Activated T-helper 17 cell treated with anti-CD3 and anti-CD28 coated beads, Interleukin-2, amount 50 U/mL, for 72 hours (primary cell): ENCODE measurements around the gene CNN3. TPM values are rescaled to one million over a fixed set of nuclear protein-coding genes. Genes with fewer than 3 reads are reported as not detected.
"Not testable (repeated sequence)": the region's sequence is repeated elsewhere in the genome, so short reads cannot be mapped to it uniquely, and the experiment has no call there.

Experiments used
- ATAC-seq: fragments of 150-1000 bp; cut with Tn5 transposase; replicated peaks from 2 replicates; pipeline ENCODE4 v1.10.0; 2021; ENCODE audit warnings: mild to moderate bottlenecking, moderate library complexity
- H3K27ac Mint-ChIP-seq: one replicate; pipeline ENCODE4 v1.8.0; 2022; ENCODE audit warnings: mixed read lengths
- H3K27me3 Mint-ChIP-seq: one replicate; pipeline ENCODE4 v1.8.0; 2022; ENCODE audit warnings: mixed read lengths
- H3K36me3 Mint-ChIP-seq: one replicate; pipeline ENCODE4 v1.8.0; 2022; ENCODE audit warnings: low read depth, mild to moderate bottlenecking, mixed read lengths
- H3K4me1 Mint-ChIP-seq: one replicate; pipeline ENCODE4 v1.8.0; 2022; ENCODE audit warnings: mixed read lengths
- H3K4me3 Mint-ChIP-seq: one replicate; pipeline ENCODE4 v1.8.0; 2022; ENCODE audit warnings: mild to moderate bottlenecking, mixed read lengths
- H3K9me3 Mint-ChIP-seq: one replicate; pipeline ENCODE4 v1.8.0; 2022; ENCODE audit warnings: mixed read lengths
- total RNA-seq, 2 donors: library from RNA; stranded (reverse); gene quantifications; one replicate each; pipeline ENCODE4 v1.2.3, GENCODE V29; 2022

CNN3 gene
- total RNA-seq, 2 donors from 2014 or later = 0.24 to 0.93 TPM

GRCh38 chr1:94954263-94955220 is 27.6 kb upstream of the CNN3 start:
- no peaks in the 10 kb centered on the region for H3K27me3 Mint-ChIP-seq
- ATAC-seq = no peak
- no peak overlapping the region for H3K4me3 Mint-ChIP-seq
- no peaks in the 10 kb centered on the region for H3K36me3 Mint-ChIP-seq
- H3K27ac Mint-ChIP-seq = no peak overlapping the region
- no peaks in the 10 kb centered on the region for H3K4me1 Mint-ChIP-seq
- H3K9me3 Mint-ChIP-seq = no peaks in the 10 kb centered on the region

GRCh38 chr1:94953746-94954145 is 26.8 kb upstream of the CNN3 start:
- no peak for ATAC-seq
- Mint-ChIP-seq H3K4me3 (no peak overlapping the region), H3K4me1 (no peaks in the 10 kb centered on the region), H3K27ac (no peak overlapping the region), H3K36me3 (no peaks in the 10 kb centered on the region), H3K27me3 (no peaks in the 10 kb centered on the region), H3K9me3 (no peaks in the 10 kb centered on the region)

GRCh38 chr1:94953107-94953506 is 26.2 kb upstream of the CNN3 start:
- no peaks in the 10 kb centered on the region for H3K4me1 Mint-ChIP-seq
- no peak overlapping the region for H3K27ac Mint-ChIP-seq
- no peaks in the 10 kb centered on the region for H3K36me3 Mint-ChIP-seq
- H3K27me3 Mint-ChIP-seq = no peaks in the 10 kb centered on the region
- ATAC-seq = no peak
- no peak overlapping the region for H3K4me3 Mint-ChIP-seq
- no peaks in the 10 kb centered on the region for H3K9me3 Mint-ChIP-seq

- H3K4me1 Mint-ChIP-seq = no peaks in the 10 kb centered on the region
- no peaks in the 10 kb centered on the region for H3K27me3 Mint-ChIP-seq
- no peak for ATAC-seq
- H3K36me3 Mint-ChIP-seq = no peaks in the 10 kb centered on the region
- H3K4me3 Mint-ChIP-seq = no peak overlapping the region
- H3K9me3 Mint-ChIP-seq = no peaks in the 10 kb centered on the region
- no peak overlapping the region for H3K27ac Mint-ChIP-seq
Measured at GRCh38 chr1:94952539-94952938, 25.6 kb upstream of the CNN3 start.

GRCh38 chr1:94951509-94952208 is 24.7 kb upstream of the CNN3 start:
- H3K4me1 Mint-ChIP-seq = no peaks in the 10 kb centered on the region
- H3K4me3 Mint-ChIP-seq = no peak overlapping the region
- no peaks in the 10 kb centered on the region for H3K36me3 Mint-ChIP-seq

GRCh38 chr1:94951046-94951445 is 24.1 kb upstream of the CNN3 start:
- Mint-ChIP-seq H3K9me3 (no peaks in the 10 kb centered on the region), H3K4me1 (no peaks in the 10 kb centered on the region), H3K27me3 (no peaks in the 10 kb centered on the region)

More at GRCh38 chr1:94951509-94952208, 24.7 kb upstream of the CNN3 start:
- Mint-ChIP-seq H3K9me3 (no peaks in the 10 kb centered on the region), H3K27ac (no peak overlapping the region), H3K27me3 (no peaks in the 10 kb centered on the region)
- ATAC-seq = no peak

GRCh38 chr1:94949681-94950661 is 23.1 kb upstream of the CNN3 start:
- Mint-ChIP-seq H3K27me3 (peaks cover 4% of the 10 kb centered on the region), H3K9me3 (no peaks in the 10 kb centered on the region), H3K4me3 (no peak overlapping the region), H3K36me3 (no peaks in the 10 kb centered on the region), H3K27ac (no peak overlapping the region), H3K4me1 (no peaks in the 10 kb centered on the region)
- ATAC-seq = no peak

More at GRCh38 chr1:94951046-94951445, 24.1 kb upstream of the CNN3 start:
- Mint-ChIP-seq H3K36me3 (no peaks in the 10 kb centered on the region), H3K27ac (no peak overlapping the region), H3K4me3 (no peak overlapping the region)
- ATAC-seq = no peak

GRCh38 chr1:94947437-94947836 is 20.5 kb upstream of the CNN3 start:
- H3K9me3 Mint-ChIP-seq = no peaks in the 10 kb centered on the region
- H3K27ac Mint-ChIP-seq = no peak overlapping the region
- no peaks in the 10 kb centered on the region for H3K36me3 Mint-ChIP-seq
- H3K4me1 Mint-ChIP-seq = no peaks in the 10 kb centered on the region
- peaks cover 17% of the 10 kb centered on the region for H3K27me3 Mint-ChIP-seq
- ATAC-seq = no peak
- H3K4me3 Mint-ChIP-seq = no peak overlapping the region

- no peaks in the 10 kb centered on the region for H3K9me3 Mint-ChIP-seq
- H3K4me3 Mint-ChIP-seq = no peak overlapping the region
- no peak overlapping the region for H3K27ac Mint-ChIP-seq
- H3K4me1 Mint-ChIP-seq = no peaks in the 10 kb centered on the region
- peaks cover 17% of the 10 kb centered on the region for H3K27me3 Mint-ChIP-seq
- ATAC-seq = no peak
- no peaks in the 10 kb centered on the region for H3K36me3 Mint-ChIP-seq
Measured at GRCh38 chr1:94946886-94947285, 20.0 kb upstream of the CNN3 start.

- Mint-ChIP-seq H3K27me3 (peaks cover 22% of the 10 kb centered on the region), H3K36me3 (no peaks in the 10 kb centered on the region)
Measured at GRCh38 chr1:94942171-94943128, 15.5 kb upstream of the CNN3 start.

GRCh38 chr1:94941480-94941879 is 14.6 kb upstream of the CNN3 start:
- not testable (repeated sequence) for H3K36me3 Mint-ChIP-seq, ATAC-seq, H3K4me3 Mint-ChIP-seq, H3K9me3 Mint-ChIP-seq, H3K4me1 Mint-ChIP-seq, H3K27ac Mint-ChIP-seq
- peaks cover 22% of the 10 kb centered on the region for H3K27me3 Mint-ChIP-seq

More at GRCh38 chr1:94942171-94943128, 15.5 kb upstream of the CNN3 start:
- no peak for ATAC-seq
- no peaks in the 10 kb centered on the region for H3K9me3 Mint-ChIP-seq
- no peaks in the 10 kb centered on the region for H3K4me1 Mint-ChIP-seq
- no peak overlapping the region for H3K27ac Mint-ChIP-seq
- no peak overlapping the region for H3K4me3 Mint-ChIP-seq

GRCh38 chr1:94940738-94941137 is 13.8 kb upstream of the CNN3 start:
- no peaks in the 10 kb centered on the region for H3K36me3 Mint-ChIP-seq
- H3K4me3 Mint-ChIP-seq = no peak overlapping the region
- no peak for ATAC-seq
- no peaks in the 10 kb centered on the region for H3K9me3 Mint-ChIP-seq
- H3K4me1 Mint-ChIP-seq = no peaks in the 10 kb centered on the region
- H3K27ac Mint-ChIP-seq = no peak overlapping the region
- peaks cover 22% of the 10 kb centered on the region for H3K27me3 Mint-ChIP-seq

GRCh38 chr1:94937820-94938219 is 10.9 kb upstream of the CNN3 start:
- Mint-ChIP-seq H3K4me1 (no peaks in the 10 kb centered on the region), H3K9me3 (no peaks in the 10 kb centered on the region), H3K27me3 (peaks cover 5% of the 10 kb centered on the region), H3K36me3 (no peaks in the 10 kb centered on the region), H3K27ac (no peak overlapping the region), H3K4me3 (no peak overlapping the region)
- ATAC-seq = no peak
